22Rv1 (cell line): ENCODE results near the gene ACACA.

ENCODE experiments used
- CTCF ChIP-seq: fragments of 450-650 bp; IDR thresholded peaks from 2 replicates; pipeline ENCODE4 v1.5.1; 2017; ENCODE audit warnings: mild to moderate bottlenecking
- ZFX ChIP-seq: fragments of 450-650 bp; IDR thresholded peaks from 2 replicates; pipeline ENCODE4 v1.6.1; 2017; ENCODE audit warnings: antibody characterized with exemption, borderline replicate concordance

- TF ChIP-seq CTCF (no peak), ZFX (no peak)
These were observed 67.8 kb downstream of the ACACA start for GRCh38 chr17:37338847-37339246.
